ENCODE results near the gene SCN5A. TPM values are rescaled to one million over a fixed set of nuclear protein-coding genes. Genes with fewer than 3 reads are reported as not detected.

SCN5A gene
- total and polyA plus RNA-seq, 2 of the 8 experiments (the other 6 are each of a cell fraction or from before 2014, with no cell fraction given), result 4.8 to 11.4 TPM

GRCh38 chr3:38538773-38539353, 110.6 kb downstream of the SCN5A start (continued):
- no peak for TF ChIP-seq CHD7 (IDR thresholded peaks at IDR 0.05; ENCODE audit: insufficient replicate concordance, low read length)
- TF ChIP-seq SIRT6 (IDR thresholded peaks at IDR 0.05; ENCODE audit: low read length), result no peak
